Large intestine (tissue), 1 donor: ENCODE results near the gene ERLEC1. TPM values are rescaled to one million over a fixed set of nuclear protein-coding genes. Genes with fewer than 3 reads are reported as not detected.

Source experiments
- polyA plus RNA-seq: library from polyadenylated mRNA; unstranded; fragments of 120-200 nt; gene quantifications from one replicate; pipeline ENCODE4 v1.2.1, GENCODE V29; 2013

The ERLEC1 gene
- polyA plus RNA-seq, 1 donor = 64.1 TPM

Other genes with a start within 250 kb of the ERLEC1 start
- gene CHAC2, start 19.2 kb upstream of the ERLEC1 start, polyA plus RNA-seq = 4.7 TPM
- gene ASB3, start 91 bp upstream of the ERLEC1 start, polyA plus RNA-seq = 11.7 TPM
- 3.3 TPM for gene GPR75, start 72.9 kb downstream of the ERLEC1 start, polyA plus RNA-seq
- gene PSME4, start 183.9 kb downstream of the ERLEC1 start, polyA plus RNA-seq = 26.6 TPM